Endothelial cell of umbilical vein (primary cell): ENCODE results near the gene C1QTNF7. TPM values are rescaled to one million over a fixed set of nuclear protein-coding genes. Genes with fewer than 3 reads are reported as not detected.

Source experiments
- BruUV-seq: library from RNA; stranded (reverse); fragments of 400-500 nt; replicated peaks from 2 replicates; lab custom pipeline; 2021; lab: Mats Ljungman, UMichigan
- CTCF ChIA-PET: fragments of 300-600, 350-600 bp; sonication (Branson Sonifier 250); formaldehyde crosslinking; loops from one replicate; lab custom pipeline; 2021; ENCODE audit warnings: antibody characterized with exemption, inconsistent platforms; lab: Charles Lee
- POLR2A ChIA-PET: fragments of 300-600, 350-600 bp; sonication (Branson Sonifier 250); formaldehyde crosslinking; loops from one replicate; lab custom pipeline; 2021; ENCODE audit warnings: antibody characterized with exemption, inconsistent platforms; lab: Charles Lee
- DNase-seq: peaks from one replicate; pipeline ENCODE4 v3.0.0-alpha.2; 2011; ENCODE audit warnings: low read depth, low spot score
- FAIRE-seq: peaks from 2 replicates; lab custom pipeline; 2011; peaks lifted over from hg19 to GRCh38; lab: Jason Lieb, UNC
- H2AFZ ChIP-seq: 2 replicates; pipeline ENCODE4 v1.6.0; 2012; ENCODE audit warnings: low read depth, low read length, control low read depth, inconsistent platforms
- H3K27ac ChIP-seq: 2 replicates; pipeline ENCODE4 v1.5.1; 2011; ENCODE audit warnings: low read depth, mild to moderate bottlenecking, control low read depth, low read length, moderate library complexity; ENCODE audit not compliant: insufficient read depth
- H3K27me3 ChIP-seq, 2 experiments: 2 replicates each; pipeline versions ENCODE4 v1.6.0 to v1.6.1; 2011; ENCODE audit warnings: low read length in 2 of 2, mixed read lengths in 1 of 2; ENCODE audit not compliant: control insufficient read depth in 2 of 2, insufficient read depth in 2 of 2
- H3K36me3 ChIP-seq, 2 experiments: 2 replicates in 1 of 2; 3 replicates in 1 of 2; pipeline ENCODE4 v1.5.1; 2011; ENCODE audit warnings: low read length in 2 of 2, mild to moderate bottlenecking in 1 of 2, moderate library complexity in 1 of 2; ENCODE audit not compliant: control insufficient read depth in 2 of 2, insufficient read depth in 2 of 2; ENCODE audit errors: extremely low read depth in 1 of 2
- H3K4me1 ChIP-seq: 3 replicates; pipeline ENCODE4 v1.5.1; 2011; ENCODE audit warnings: mild to moderate bottlenecking, low read length; ENCODE audit not compliant: control insufficient read depth, insufficient read depth; ENCODE audit errors: extremely low read depth
- H3K4me2 ChIP-seq: 2 replicates; pipeline ENCODE4 v1.6.1; 2011; ENCODE audit warnings: low read length, control low read depth, mixed read lengths; ENCODE audit not compliant: insufficient read depth
- H3K4me3 ChIP-seq, 3 experiments: fragments of 200-600 bp in 1 of 3; sonication (generic), shearing (Covaris generic) in 1 of 3; replicated peaks in 1 of 3; 2 replicates each; pipeline ENCODE4 v1.5.1; 2011 to 2016; ENCODE audit warnings: control low read depth in 3 of 3, low read length in 3 of 3, mild to moderate bottlenecking in 2 of 3, inconsistent platforms in 1 of 3, low read depth in 1 of 3, moderate library complexity in 1 of 3; ENCODE audit not compliant: insufficient read depth in 1 of 3
- H3K79me2 ChIP-seq: 2 replicates; pipeline ENCODE4 v1.6.0; 2012; ENCODE audit warnings: low read length, inconsistent platforms; ENCODE audit not compliant: control insufficient read depth, insufficient read depth
- H3K9ac ChIP-seq: replicated peaks from 2 replicates; pipeline ENCODE3; 2011; ENCODE audit warnings: low read length, control low read depth; ENCODE audit not compliant: insufficient read depth; ENCODE audit errors: extremely low read depth
- H3K9me1 ChIP-seq: replicated peaks from 3 replicates; pipeline ENCODE4 v1.6.0; 2011; ENCODE audit warnings: mild to moderate bottlenecking, low read length; ENCODE audit not compliant: control insufficient read depth, insufficient read depth; ENCODE audit errors: extremely low read depth
- H3K9me3 ChIP-seq: replicated peaks from 2 replicates; pipeline ENCODE4 v1.5.1; 2012; ENCODE audit warnings: low read length, inconsistent platforms; ENCODE audit not compliant: control insufficient read depth, insufficient read depth
- H4K20me1 ChIP-seq: replicated peaks from 2 replicates; pipeline ENCODE3; 2011; ENCODE audit warnings: mild to moderate bottlenecking, low read length; ENCODE audit not compliant: control insufficient read depth, insufficient read depth; ENCODE audit errors: extremely low read depth
- EZH2 ChIP-seq: IDR thresholded peaks from 2 replicates; pipeline ENCODE4 v1.6.1; 2012; ENCODE audit warnings: borderline replicate concordance, low read depth, mild to moderate bottlenecking, moderate library complexity, low read length, inconsistent platforms; ENCODE audit not compliant: severe bottlenecking
- FOS ChIP-seq: IDR thresholded peaks from 2 replicates; pipeline ENCODE4 v1.6.1; 2011; ENCODE audit warnings: mild to moderate bottlenecking, low read length, moderate library complexity, borderline replicate concordance; ENCODE audit not compliant: insufficient read depth
- GATA2 ChIP-seq: IDR thresholded peaks from 2 replicates; pipeline ENCODE4 v1.7.0; 2011; ENCODE audit warnings: low read depth, mild to moderate bottlenecking, moderate library complexity, mixed read lengths, low read length; ENCODE audit not compliant: insufficient read length, insufficient read depth
- JUN ChIP-seq: IDR thresholded peaks from 2 replicates; pipeline ENCODE4 v1.6.1; 2011; ENCODE audit warnings: borderline replicate concordance, low read depth; ENCODE audit not compliant: insufficient read length, insufficient read depth
- MYC ChIP-seq: IDR thresholded peaks from one replicate; pipeline ENCODE4 v1.6.1; 2011; ENCODE audit warnings: mild to moderate bottlenecking, low read depth, low read length
- POLR2A ChIP-seq: IDR thresholded peaks from 2 replicates; pipeline ENCODE4 v1.6.1; 2012; ENCODE audit warnings: low read depth, mild to moderate bottlenecking, control low read depth, low read length
- POLR2AphosphoS5 ChIP-seq: IDR thresholded peaks from 2 replicates; pipeline ENCODE4 v1.6.1; 2012; ENCODE audit warnings: low read depth, mild to moderate bottlenecking, control low read depth, low read length, moderate library complexity; ENCODE audit not compliant: insufficient read depth
- dilution Hi-C: fragments of 300-500 bp; cut with MboI; formaldehyde crosslinking; loops from one replicate; pipeline ENCODE4 v1.15.0; 2019; ENCODE audit warnings: low sequenced_read_pairs; ENCODE audit not compliant: extremely low pct_ligation_motif_present
- intact Hi-C: fragments of 100-400 bp; cut with micrococcal nuclease; formaldehyde crosslinking; loops from one replicate; pipeline ENCODE4 v1.10.0; 2022
- polyA plus RNA-seq, 4 experiments: library from polyadenylated mRNA; depleted of rRNA in 3 of 4; stranded (reverse) in 3 of 4; unstranded in 1 of 4; fragments of >200 nt; gene quantifications; 2 replicates each; pipeline versions ENCODE4 v1.2.1 to v1.2.3, GENCODE V29; 2011 to 2012; ENCODE audit warnings: missing spikeins in 1 of 4
- total RNA-seq: library from RNA; stranded (reverse); gene quantifications from 2 replicates; pipeline ENCODE4 v1.2.3, GENCODE V29; 2021
- TF ChIP-seq, protein P1 (sequence below), 2 donors: IDR thresholded peaks; 1 replicate in 1 of 2; 2 replicates in 1 of 2; pipeline ENCODE4 v1.5.1; 2011; ENCODE audit warnings: low read length in 2 of 2, mild to moderate bottlenecking in 2 of 2, moderate library complexity in 2 of 2, control low read depth in 1 of 2, inconsistent platforms in 1 of 2, low read depth in 1 of 2; ENCODE audit not compliant: insufficient read depth in 1 of 2; ENCODE audit errors: extremely low read depth in 1 of 2
- TF ChIP-seq, protein P2 (sequence below): IDR thresholded peaks from 2 replicates; pipeline ENCODE4 v1.6.1; 2011; ENCODE audit not compliant: insufficient read depth, insufficient read length

The C1QTNF7 gene
- total and polyA plus RNA-seq, 2 donors (not counting 3 experiments of a cell fraction or from before 2014, with no cell fraction given) = not detected

- no peaks in the 10 kb centered on the region for H4K20me1 ChIP-seq
- BruUV-seq = no TSS peak
- FAIRE-seq (no peak), DNase-seq (no peak)
- POLR2A ChIA-PET = no interaction called here
- H3K4me3 ChIP-seq = no peak overlapping the region
- no peaks in the 10 kb centered on the region for H3K27me3 ChIP-seq
- CTCF ChIA-PET = no interaction called here
- no peaks in the 10 kb centered on the region for H3K9me3 ChIP-seq
- dilution Hi-C loops (no loop called here), intact Hi-C loops (no loop called here)
- H3K36me3 ChIP-seq = no peaks in the 10 kb centered on the region
- no peak overlapping the region for H3K4me2 ChIP-seq
- H2AFZ ChIP-seq = no peak overlapping the region
- no peak overlapping the region for H3K27ac ChIP-seq
- H3K9ac ChIP-seq = no peak overlapping the region
- no peaks in the 10 kb centered on the region for H3K79me2 ChIP-seq
- no peaks in the 10 kb centered on the region for H3K4me1 ChIP-seq
- H3K9me1 ChIP-seq = no peaks in the 10 kb centered on the region
- TF ChIP-seq, protein P1, sequence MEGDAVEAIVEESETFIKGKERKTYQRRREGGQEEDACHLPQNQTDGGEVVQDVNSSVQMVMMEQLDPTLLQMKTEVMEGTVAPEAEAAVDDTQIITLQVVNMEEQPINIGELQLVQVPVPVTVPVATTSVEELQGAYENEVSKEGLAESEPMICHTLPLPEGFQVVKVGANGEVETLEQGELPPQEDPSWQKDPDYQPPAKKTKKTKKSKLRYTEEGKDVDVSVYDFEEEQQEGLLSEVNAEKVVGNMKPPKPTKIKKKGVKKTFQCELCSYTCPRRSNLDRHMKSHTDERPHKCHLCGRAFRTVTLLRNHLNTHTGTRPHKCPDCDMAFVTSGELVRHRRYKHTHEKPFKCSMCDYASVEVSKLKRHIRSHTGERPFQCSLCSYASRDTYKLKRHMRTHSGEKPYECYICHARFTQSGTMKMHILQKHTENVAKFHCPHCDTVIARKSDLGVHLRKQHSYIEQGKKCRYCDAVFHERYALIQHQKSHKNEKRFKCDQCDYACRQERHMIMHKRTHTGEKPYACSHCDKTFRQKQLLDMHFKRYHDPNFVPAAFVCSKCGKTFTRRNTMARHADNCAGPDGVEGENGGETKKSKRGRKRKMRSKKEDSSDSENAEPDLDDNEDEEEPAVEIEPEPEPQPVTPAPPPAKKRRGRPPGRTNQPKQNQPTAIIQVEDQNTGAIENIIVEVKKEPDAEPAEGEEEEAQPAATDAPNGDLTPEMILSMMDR (IDR thresholded peaks at IDR 0.05; ENCODE audit: extremely low read depth in 1 of 2, insufficient read depth in 1 of 2, low read depth in 1 of 2, low read length in 2 of 2) = no peak
- TF ChIP-seq, protein P2, sequence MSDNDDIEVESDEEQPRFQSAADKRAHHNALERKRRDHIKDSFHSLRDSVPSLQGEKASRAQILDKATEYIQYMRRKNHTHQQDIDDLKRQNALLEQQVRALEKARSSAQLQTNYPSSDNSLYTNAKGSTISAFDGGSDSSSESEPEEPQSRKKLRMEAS = no peak
- no peak for TF ChIP-seq EZH2
- no peak for TF ChIP-seq POLR2A
- no peak for TF ChIP-seq POLR2AphosphoS5
- TF ChIP-seq MYC = no peak
- no peak for TF ChIP-seq JUN
- TF ChIP-seq GATA2 = no peak
- no peak for TF ChIP-seq FOS
Observed at GRCh38 chr4:15493411-15493810, 65.6 kb downstream of the C1QTNF7 start.
